HG03139 (cell line): Measurements from ENCODE around the gene RAPGEF2.

Experiments used
- ATAC-seq: cut with Tn5 transposase; IDR thresholded peaks from one replicate; pipeline ENCODE4 v1.9.1; 2021; ENCODE audit not compliant: unreplicated experiment

The RAPGEF2 gene

DNA sequence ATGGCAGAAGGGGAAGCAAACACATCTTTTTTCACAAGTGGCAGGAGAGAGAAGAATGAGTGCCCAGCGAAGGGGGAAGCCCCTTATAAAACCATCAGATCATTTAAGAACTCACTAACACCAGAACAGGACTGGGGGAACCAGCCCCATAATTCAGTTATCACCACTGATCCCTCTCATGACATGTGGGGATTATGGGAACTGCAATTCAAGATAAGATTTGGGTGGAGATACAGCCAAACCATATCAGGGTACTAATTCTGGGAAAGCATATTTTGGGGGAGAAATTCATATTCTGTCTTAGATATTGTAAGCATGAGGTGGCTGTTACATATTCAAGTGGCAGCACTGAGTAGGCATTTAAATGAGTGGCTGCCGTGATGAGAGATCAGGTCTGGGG is 87.8 kb downstream of the RAPGEF2 start:
- ATAC-seq, result no peak

DNA sequence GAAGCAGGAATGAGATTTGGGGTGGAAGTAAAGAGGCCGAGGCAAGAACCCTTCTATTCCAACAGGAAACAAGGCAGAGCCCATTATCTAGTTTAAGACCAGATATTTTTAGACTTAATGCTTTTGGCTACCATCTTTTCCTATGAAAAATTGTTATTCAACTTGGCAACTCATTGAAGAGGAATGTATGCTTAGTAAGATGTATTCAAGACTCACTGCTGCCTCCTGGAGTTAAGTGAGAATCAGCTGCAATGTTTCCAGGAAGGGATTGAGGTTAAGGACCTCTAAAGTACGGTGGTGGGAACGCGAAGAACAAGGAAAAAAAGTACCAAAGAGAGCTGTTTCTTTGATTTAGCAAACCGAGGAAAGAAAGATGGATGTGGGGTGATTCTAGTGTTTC is 89.1 kb downstream of the RAPGEF2 start:
- ATAC-seq, result no peak

DNA sequence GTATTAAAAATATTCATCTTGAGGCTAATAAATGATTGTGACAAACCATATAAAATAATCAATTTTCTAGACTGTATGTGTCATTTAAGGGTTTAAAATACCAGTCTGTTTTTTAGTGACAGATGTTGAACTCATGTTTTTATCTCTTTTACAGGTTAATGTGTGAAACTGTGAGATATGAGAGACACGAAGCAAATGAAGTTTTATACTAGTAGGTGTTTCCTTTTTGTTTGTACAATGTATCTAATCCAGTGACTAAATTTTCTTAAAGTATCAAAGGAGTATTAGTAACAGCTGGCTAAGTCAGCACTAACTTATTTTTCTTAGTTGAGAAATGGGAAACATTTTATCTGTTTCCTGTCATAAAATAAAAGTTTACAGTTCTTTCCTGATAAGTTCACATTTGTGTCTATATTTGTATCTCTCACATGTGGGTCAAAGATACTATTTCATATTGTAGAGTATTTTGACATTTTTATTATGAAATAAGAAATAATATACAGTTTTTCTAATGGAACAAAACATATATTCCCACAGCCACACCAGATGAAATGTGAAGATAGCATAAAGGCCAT is 90.3 kb downstream of the RAPGEF2 start:
- ATAC-seq, result no peak

DNA sequence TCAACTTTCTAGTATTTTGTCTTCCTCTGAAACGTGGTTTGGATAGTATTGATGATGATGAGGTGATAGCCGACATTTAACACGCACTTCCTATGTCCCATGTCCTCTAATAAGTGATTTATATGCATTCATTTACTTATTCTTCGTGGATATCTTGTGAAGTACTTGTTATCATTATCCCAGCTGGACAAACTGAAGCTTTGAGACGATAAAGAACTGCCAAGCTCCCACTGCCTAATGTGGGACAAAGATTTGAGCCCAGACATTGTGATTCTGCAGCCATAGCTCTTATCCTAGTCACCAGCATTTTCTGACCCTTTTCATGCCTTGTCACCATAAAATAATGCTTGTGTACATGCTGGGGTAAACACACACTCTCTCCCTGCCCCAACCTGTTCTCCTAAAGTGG is 92.5 kb downstream of the RAPGEF2 start:
- ATAC-seq, result no peak

DNA sequence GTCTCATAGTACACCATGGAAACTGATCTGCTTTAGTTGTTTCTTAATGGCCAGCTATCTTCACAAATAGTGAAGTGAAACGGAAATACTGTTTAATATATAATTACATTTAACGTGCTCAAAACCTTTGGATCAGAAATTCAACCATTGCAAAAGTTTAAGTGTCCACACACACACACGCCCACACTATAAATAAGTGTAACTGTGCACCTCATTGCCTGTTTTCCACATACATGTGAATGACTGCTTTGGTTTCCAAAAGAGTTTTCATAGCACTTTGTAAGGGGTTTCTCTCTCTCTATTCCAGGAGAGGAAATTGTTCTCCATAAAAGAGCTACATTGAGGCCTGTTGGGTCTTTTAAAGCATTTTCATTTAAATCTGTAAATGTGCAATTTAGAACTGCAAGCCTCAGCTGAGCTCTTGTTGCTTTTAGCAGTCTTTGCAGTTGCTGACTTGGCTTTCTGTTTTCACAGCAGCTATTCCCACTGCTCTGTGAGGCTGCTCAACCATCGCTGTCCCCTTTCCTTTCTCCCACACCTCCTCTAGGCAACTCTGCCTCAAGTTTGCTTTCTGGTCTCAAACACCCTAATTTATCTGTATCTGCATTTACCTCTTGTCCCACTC is 94.5 kb downstream of the RAPGEF2 start:
- ATAC-seq, result no peak

DNA sequence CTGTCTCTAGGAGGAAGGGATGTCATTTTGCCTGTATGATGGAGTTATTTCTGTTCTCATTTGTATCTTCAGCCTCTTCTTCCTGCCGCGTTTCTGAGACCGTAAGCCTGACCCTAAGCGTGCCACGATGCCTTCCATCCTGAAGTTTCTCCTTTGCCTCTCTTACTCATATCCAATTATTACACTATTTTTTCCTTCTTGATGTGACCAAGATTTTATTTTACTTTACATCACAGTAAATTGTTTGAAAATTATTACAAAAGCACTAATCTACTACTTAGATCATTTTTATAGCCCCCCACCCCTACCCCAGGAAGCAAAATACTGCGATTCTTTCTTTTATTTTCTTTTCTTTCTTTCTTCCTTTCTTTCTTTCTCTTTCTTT is 95.0 kb downstream of the RAPGEF2 start:
- ATAC-seq, result no peak

DNA sequence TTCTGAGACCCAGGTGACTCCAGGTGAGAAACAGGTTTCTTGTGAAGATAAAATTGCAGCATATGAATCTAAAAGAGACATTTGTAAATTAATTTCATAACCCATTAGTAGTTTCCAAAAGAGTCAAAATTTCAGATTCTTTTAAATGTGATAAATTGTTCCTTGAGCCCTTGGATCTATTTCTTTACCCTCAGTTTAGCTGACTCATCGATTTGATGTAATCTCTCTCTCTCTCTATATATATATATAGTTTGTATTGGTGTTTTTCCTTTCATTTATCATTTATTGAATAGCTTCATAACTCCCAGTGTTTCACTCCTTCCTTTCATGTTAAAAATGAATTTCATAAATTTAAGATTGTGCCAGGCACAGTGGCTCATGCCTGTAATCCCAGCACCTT is 96.9 kb downstream of the RAPGEF2 start:
- no peak for ATAC-seq

DNA sequence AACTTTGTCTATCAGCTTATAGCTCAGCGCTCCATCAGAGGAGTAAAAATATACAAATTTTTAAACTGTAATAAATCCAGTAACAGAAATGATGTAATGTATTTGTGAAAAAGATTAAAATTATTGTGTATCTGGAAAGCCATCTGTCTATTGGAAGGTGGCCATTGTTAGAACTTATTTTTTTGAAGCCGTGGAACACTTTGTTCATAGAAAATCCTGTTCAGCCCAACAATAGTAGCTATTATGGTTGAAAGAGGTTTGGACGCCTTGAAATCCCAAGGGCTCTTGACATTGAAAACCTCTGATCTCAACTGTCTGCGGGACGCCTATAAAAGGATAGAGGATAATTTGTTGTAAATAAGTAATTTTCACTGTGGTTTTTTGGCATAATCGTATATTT is 98.3 kb downstream of the RAPGEF2 start:
- no peak for ATAC-seq

DNA sequence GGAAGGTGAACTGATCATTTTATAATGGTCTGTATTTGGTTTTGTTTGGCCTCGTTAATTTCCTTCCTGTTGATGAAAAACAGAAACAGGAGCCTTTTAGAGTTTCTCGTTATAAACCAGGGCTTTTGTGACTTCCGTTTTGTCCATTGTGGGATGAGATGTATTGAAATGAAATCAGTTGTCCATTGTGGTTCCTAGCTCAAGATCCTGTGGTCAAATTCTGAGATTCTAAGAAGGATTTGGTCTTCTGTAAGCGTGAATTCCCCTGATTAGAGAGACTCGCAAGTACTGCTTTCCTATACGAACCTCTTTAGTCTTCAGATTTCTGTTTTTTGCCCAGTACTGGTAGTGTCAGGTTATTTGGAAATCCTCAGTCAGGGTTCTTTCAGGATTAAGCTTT is 101.7 kb downstream of the RAPGEF2 start:
- no peak for ATAC-seq

DNA sequence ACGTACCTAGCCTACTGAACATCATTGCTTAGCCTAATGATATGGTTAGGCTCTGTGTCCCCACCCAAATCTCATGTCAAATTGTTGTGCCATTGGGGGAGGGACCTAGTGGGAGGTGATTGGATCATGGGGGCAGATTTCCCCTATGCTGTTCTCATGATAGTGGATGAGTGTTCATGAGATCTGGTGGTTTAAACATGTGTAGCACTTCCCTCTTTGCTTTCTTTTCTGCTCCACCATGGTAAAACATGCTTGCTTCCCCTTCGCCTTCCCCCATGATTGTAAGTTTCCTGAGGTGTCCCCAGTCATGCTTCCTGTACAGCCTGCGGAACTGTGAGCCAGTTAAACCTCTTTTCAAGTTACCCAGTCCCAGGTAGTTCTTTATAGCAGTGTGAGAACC is 102.6 kb downstream of the RAPGEF2 start:
- ATAC-seq, result no peak

DNA sequence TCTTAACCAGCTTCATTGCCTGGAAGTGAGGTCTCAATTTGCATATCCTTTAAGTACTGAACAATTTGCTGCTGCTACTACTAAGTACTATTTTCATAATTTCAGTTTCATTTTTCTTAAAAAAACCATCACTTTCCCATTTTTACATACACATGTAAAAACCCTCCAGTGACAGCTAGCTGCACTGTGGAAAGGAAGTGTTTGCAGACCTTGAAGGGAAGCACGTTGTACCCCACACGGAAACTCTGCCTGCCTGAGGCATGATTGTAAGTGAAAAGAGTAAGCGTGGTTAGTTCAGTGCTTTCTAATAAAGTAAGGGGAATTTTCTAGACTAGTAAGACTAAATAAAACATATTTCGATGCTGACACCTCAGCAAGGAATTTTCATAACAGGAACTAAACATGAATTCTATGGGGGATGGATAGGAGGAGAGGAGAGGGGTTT is 103.6 kb downstream of the RAPGEF2 start:
- ATAC-seq, result peak; percentile 83

DNA sequence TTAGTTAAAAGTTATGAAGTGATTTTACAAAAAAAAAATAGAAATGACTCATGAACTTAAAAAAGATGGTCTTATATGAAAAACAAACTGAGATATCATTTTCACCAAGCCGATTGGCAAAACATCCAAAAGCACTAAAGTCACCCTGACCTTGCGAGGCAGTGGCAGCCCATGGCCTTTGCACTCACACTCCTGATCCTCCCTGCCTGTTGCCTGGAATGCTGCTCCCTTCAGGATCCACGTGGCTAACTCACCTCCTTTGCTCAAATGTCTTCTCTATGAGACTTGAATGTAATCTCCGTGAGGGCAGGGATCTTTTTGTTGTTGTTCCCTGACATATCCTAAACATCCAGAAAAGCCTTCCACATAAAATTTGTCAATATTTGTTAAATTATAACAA is 106.4 kb downstream of the RAPGEF2 start:
- ATAC-seq, result no peak

DNA sequence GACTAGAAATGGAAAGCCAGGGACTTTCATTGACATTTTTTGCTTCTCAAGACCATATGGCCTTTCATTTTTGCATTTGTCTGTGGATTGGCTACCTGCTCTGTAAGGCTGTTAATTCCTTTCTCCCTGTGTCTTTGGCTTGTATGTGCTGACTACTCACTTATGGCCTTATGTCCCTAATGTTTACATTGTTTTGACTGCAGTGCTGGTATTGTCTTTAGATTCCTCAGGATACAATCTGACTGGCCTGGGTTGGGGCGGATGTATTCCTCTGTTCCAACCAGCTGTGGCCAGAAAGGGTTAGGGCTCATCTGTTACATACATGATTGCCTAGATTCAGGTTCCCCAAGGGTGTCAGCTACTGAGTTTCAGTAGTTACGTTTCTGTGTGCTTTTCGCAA is 108.1 kb downstream of the RAPGEF2 start:
- no peak for ATAC-seq

DNA sequence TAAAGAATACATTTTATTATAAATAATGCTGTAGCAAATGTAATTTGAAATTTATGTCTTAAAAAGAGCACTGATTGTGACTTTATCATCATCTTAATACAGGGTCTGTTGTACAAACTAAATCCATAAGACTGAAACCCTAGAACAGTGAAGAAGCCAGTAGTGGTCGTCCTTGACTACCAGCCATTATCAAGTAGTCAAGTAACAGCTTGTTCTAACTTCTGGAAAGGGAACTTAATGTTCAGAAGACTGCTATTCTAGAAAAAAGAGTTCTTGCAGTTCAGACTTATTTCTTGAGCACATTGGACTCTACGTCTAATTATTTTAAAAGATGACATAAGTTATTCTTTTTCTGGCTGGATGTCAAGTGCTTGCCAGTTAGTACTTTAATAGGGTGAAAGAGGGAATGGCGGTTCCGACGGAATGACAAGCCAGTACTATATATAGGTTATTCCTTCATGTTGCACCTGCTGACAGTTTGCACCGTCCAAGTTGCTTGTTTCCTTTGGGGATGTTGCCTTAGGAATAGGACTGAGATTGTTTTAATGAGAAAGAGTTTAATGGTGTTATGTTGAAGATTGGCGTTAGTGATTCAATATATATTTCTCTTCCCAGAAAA is 109.9 kb downstream of the RAPGEF2 start:
- no peak for ATAC-seq

DNA sequence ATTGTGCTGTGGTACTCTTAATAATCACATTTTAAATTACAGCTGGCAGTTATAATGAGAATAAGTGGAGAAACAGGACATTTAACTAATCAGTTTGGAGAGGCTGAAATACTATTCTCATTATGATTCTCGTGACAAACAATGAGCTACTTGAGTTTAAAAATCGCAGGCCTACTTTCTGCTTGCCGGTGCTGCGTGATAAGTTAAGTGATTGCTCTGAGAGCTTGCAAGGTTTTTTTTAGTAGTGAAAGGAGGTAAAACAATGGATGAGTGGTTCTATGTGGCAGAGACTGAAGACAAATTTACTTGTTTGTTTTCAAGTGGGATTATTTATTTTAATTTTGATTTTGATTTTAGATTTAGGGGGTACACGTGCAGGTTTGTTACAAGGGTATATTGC is 114.0 kb downstream of the RAPGEF2 start:
- no peak for ATAC-seq

DNA sequence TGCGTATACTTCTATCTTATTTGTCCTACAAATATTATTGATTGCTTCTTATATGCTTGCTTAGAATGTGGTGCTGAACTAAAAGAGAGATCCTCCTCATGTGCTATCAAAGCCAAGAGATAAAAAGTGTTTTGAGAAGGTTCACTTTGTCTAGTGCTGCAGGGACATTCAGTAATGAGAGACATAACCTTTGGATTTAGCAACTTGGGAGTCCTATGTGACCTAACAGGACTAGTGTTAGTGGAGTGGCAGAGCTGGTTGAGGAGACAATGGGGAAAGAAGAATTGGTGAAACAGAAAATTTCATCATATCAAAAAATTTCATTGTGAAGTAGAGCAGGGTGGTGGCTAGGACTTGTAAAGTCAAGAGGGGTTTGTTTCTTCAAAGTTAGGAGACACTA is 117.0 kb downstream of the RAPGEF2 start:
- ATAC-seq, result no peak

DNA sequence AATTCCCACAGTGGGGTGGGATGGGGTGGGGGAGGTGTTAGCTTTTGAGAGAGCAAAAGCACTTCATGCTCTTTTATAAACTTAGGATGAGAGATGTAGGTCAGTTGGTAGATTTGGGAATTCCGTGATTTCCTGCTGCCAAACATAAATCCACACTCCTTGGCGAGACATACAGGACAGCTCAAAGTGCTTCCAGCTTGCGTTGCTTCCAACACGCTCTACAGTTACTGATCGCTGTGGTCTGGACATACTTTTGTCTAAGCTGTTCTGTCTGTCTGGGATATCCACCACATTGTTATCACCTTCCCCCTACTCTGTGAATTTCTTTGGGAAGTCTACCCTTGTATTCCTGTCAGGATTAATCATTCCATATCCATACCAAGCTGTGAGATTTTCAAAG is 117.5 kb downstream of the RAPGEF2 start:
- ATAC-seq, result no peak

DNA sequence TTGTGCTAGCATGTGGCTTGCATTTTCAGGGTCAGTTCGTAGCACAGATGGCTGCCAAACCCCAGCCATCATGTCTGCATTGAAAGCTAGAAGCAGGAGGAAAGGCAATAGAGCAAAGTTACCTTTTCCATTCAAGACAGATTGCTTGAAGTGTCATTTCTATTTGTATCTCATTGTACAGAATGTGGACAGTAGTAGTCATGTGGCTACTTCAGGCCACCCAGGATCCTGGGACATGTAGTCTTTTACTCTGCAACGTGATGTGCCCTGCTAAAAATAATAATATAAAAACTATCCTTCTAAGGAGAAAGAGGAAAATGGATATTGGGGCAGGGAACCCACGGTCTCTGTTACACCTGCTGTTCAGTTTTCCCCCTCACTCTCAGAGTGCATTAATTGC is 118.4 kb downstream of the RAPGEF2 start:
- ATAC-seq, result no peak

DNA sequence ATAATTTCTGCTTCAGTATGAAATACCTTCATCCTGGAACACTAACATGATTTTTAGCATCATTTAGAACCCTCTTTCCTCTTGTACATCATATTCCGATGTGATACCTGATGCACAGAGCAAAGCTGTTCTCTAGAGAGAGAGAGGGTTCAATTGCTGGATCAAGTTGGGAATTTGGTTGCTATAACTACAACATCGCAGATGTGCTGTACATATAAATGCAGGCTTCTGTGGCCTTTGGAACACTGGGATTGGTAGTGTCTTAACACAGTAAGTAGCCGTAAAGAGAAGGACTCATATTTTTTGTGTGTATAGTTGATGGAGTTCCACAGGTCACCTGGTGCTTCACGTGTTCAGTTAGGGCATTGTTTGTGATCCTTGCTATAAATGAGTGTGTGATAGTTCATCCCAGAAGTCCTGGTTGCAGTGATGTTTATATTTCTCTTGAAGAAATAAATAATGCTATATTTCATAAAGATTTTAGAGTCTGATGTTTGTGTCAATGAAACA is 119.2 kb downstream of the RAPGEF2 start:
- no peak for ATAC-seq

DNA sequence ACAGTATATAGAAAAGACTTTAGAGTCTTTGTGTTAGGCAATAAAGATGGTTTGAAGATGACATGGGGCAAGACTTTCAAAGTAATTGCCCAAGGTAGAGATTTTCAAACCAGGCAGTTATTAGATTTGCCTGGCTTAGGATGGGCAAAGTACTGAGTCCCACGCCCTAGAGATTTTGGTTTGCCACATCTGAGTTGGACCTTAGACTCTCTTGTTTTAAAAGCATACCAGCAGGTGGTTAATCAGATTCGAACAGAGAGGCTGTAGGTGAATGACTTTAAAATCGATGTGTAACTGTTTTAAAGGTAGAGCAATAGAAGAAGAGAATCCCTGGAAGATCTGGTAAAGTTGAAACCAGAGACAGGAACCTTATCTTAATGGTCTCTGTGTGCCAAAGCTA is 121.5 kb downstream of the RAPGEF2 start:
- no peak for ATAC-seq

DNA sequence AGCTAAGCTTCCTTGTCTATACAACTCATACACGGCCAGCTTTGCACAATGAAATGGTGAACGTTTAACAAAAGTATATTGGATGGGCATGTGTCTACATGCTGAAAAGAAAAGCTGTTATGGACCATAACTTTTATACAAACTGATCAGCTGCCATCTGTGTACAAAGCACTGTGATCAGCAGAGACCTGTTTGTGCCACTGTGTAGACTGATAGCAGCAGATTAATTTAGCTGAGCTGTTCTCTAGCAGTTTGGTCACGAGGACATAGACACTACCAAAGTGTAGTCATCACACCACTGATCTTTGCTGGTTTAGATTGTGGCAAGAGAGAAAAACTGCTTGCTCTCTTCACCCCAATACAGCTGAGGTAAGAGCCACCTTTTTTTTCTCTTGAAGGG is 124.5 kb downstream of the RAPGEF2 start:
- ATAC-seq, result no peak

DNA sequence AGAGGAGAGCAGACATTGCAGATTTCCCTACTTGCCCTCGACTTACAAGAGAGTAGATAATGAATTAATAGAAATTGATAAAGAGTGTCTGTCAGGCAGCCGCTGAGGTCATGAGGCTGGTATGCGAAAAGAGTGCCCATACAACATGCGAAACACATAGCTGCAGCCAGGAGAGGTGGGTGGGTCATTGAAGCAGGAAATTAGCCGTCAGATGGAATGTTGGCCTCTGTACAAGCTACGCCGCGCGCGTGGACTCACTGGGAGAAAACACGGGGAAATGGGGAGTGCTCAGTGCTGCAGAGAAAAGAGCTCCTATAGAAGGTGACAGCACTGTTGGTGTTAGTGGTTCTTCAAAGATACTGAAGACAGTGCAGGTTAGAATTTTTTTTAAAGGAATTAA is 125.1 kb downstream of the RAPGEF2 start:
- no peak for ATAC-seq

DNA sequence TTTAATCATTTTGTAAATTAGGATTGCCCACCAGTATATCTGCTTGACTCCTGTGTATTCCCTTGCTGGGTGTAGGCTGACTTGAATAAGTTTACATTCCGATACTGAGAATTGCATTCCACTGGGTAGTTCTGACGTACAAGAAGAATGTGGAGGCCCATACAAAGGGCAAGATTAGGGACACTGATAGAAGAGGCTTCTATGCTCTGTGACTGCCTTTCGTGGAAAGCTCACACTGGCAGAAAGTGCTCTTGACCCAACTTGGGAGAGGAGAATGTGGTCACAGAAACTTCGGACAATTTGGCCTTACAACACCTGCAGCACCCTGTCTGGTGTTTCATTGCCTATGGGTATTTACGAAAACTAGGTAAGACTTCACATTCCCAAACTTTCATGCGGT is 126.3 kb downstream of the RAPGEF2 start:
- ATAC-seq, result no peak
